GM18909 (cell line): Measurements from ENCODE around the gene MPIG6B.

Experiments used
- ATAC-seq: cut with Tn5 transposase; IDR thresholded peaks from one replicate; pipeline ENCODE4 v1.9.1; 2021; ENCODE audit warnings: mild to moderate bottlenecking; ENCODE audit not compliant: unreplicated experiment, poor library complexity

Gene MPIG6B, protein sequence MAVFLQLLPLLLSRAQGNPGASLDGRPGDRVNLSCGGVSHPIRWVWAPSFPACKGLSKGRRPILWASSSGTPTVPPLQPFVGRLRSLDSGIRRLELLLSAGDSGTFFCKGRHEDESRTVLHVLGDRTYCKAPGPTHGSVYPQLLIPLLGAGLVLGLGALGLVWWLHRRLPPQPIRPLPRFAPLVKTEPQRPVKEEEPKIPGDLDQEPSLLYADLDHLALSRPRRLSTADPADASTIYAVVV

GRCh38 chr6:31723245-31723979 is at the start of gene MPIG6B:
MPIG6B (plus strand) TSS chr6:31723373; CDS start chr6:31723384, 11 bp downstream.
- ATAC-seq: no peak

- no peak for ATAC-seq
These were observed 46.8 kb upstream of the MPIG6B start for GRCh38 chr6:31676322-31676903.

GRCh38 chr6:31676904-31677303 is 46.3 kb upstream of the MPIG6B start:
- ATAC-seq: no peak

DNA sequence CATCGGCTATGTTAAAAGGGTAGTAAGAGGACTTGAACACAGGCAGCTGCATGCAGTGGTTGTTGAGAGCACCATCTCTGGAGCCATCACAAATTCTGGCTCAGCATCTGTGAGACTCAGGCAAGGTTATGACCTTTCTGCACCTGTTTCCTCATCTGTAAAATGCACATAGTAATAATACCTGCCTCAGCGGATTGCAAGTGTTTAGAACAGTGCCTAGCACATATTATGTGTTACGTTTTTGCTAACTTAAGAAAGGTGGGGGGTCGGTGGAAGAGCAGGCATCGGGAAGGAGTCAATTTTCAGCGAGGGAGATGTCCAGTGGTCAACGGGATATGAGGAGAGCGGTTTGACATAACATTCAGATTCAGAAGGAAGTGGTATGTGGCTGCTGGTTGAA is 45.2 kb upstream of the MPIG6B start:
- ATAC-seq: no peak

DNA sequence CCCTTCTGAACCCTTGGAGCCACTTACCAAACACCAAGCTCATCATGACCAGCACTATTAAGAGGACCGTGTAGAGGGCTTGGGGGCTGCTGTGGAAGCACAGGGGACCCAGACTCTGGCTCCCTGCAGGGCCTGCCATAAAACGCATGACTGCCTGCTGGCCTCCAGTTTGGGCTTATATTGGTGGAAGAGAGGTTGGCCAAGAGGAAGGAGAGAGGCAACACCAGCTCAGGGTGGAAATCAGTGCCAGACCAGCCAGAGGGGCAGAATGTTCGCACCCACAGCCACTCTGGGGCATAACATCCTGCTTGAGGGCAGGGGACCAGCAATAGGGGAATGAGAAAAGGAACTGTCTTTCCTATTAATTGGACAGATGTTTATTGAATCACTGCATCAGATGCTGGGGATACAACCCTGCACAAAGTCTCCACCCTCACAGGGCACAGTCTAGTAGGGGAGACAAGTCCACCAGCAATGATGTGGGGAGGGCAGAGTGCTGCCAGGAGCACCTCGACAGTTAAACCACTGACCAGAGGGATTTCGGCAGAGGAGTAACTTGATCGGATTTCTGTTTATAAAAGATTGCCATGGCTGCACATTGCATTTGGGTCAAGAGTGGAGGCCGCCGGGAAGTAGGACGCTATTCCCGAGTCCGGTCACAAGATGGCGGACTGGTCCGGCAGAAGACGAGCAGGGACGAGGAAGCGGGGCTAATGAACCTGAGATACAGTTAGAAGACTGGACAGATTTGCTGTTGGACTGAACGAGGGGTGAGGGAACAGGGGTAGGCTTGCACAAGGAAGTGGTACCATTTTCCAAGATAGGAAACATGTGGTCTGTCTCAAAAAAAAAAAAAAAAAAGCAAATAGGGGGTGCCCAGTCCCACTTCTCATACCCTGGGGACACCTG is 42.7 kb upstream of the MPIG6B start, which contains the start of gene LY6G5C:
Gene LY6G5C, minus strand, starts transcription at position 842 of the 909 bp plus-strand sequence. Its CDS starts 694 bp downstream, at position 148.
- no peak for ATAC-seq

DNA sequence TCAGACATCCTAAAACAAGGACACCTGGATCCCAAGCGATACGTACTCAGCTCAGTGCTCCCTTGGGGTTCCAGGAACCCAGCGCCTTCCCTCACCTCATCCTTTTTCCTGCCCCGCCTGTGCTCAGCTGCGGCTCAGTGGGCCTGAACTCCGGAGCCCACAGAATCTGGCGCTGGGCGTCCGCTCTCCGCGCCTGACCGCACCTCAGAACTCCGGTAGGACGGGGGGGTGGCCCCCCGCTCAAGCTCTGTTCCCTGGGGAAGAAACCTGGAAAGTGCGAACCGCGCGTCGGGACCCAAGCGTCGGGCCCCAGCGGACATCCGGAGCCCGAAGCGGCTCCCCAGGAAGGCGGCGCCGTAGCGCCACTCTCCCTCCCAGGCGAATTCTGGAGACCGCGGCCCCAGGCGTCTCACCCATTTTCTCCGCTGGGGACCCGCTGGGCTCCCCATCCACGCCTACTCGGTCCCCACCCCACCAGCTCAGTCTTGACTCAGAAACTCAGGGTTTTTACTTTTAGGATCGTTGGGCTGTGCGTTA is 42.0 kb upstream of the MPIG6B start:
- no peak for ATAC-seq

- no peak for ATAC-seq
These were observed 39.6 kb upstream of the MPIG6B start for GRCh38 chr6:31683591-31683990.

GRCh38 chr6:31686483-31686882 is 36.7 kb upstream of the MPIG6B start:
- no peak for ATAC-seq

DNA sequence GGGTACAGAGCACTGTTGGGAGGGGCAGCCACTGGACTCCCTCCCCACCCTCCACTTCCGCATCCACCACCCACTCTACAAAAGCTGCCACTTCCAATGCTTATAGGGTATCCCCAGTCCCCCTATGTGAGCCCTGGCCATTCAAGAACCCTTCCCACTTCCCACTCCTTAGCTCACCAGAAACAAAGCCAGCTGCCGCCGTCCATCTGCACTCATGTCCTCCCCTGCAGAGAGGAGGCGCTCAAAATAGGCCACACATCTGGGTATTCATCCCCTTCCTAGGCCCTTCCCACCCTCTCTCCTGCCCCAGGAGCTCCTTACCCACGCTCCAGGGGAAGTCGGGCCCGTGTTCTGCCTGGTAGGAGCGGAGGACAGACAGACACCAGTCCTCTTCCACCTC is 35.9 kb upstream of the MPIG6B start:
- ATAC-seq: no peak

GRCh38 chr6:31687860-31688693 is 35.1 kb upstream of the MPIG6B start:
- ATAC-seq: no peak

GRCh38 chr6:31689249-31690110 is 33.7 kb upstream of the MPIG6B start:
- no peak for ATAC-seq

DNA sequence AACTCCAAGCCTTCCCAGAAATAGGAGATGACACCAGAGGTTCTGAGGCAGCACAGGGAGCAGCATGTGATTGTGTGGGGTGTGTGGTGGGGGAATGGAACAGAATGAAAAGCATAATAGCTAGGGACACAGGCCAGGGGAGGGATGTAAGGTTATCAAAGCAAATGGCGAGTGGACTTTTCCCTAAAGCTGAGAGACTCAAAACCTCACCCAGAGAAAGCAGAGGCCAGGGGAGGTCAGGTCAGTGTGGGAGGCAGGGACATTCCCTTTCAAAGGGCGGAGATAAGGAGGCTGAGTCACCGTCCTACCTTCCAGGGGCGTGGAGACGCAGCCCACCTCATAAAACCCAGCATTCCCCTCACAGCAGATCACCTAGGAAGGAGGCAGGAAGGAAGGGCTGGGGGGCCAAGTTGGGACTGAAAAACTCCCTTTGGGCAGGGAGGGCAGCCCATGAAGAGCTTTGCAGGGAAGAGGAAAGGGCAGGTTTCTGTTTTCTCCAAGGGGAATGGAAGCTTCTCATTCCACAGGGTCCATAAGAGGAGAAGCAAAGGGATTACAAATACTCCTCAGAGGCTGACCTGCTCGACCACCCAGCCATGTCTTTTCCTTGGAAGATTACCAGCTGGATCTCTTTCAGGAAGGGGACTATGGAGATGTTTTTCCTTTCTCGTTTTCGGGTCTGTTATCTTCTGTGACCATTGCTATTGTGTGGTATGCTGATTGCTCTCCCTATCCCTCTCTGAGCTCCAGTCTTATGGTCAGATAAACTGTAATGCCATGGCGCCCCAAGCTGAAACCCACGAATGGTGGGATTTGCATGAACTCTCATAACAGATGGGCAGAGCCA is 32.7 kb upstream of the MPIG6B start:
- no peak for ATAC-seq

DNA sequence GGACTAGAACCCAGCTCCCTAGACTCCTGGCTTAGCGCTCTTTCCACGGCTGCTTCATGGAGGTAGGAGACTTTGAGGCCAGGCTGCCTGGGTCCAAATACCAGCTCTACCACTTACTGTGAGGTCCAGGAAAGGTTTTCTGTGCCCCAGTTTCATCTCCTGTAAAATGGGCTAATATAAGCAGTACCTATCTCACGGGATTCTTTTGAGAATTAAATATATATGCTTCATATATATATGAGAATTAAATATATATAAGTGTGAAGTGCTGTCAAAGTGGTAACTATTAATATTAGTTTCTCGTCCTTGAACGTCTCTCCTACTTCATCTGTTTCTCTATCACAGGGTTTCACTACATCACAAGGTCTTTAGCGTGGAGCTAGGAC is 32.1 kb upstream of the MPIG6B start:
- ATAC-seq: no peak

- ATAC-seq: no peak
These were observed 31.5 kb upstream of the MPIG6B start for GRCh38 chr6:31691564-31692108.

DNA sequence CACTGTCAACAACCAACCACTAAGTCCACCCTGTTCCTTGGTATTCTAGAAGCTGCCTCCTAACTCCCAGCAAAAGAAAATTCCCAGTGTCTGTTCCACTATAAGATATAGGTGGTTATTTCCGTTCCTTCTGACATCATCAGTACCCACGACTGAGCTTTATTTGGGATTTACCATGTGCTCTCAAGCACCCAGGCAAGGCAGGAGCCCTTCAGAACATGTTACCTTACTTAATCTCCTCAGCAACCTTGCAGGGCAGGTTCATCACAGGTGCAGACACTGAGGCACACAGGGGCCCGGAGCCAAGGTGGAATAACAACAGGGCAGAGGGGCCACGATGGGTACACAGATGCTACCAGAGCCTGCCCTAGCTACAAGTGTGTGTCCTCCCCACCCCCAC is 30.8 kb upstream of the MPIG6B start:
- no peak for ATAC-seq

DNA sequence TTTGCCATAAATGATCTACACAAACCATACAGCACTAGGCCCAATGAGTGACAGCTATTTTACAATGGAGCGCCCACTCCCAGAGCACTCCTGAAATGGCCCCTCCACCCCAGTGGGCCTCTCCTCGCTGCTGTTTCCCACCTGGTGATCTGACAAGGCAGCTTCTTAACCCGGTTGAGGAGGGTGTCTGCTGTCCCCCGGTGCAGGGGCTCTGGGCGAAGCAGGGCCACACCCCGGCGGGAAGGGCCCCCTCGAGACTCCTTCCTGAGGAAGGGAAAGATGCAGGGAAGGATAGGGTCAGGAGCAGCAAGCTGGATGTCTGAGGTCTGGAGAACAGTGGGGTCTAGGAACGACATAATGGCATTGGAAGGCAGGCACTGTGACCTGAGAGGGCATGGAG is 30.3 kb upstream of the MPIG6B start:
- no peak for ATAC-seq

GRCh38 chr6:31693535-31693934 is 29.6 kb upstream of the MPIG6B start:
- no peak for ATAC-seq
